Cardiac fibroblast (primary cell): Measurements from ENCODE around the gene C19orf12.

Experiments used
- DNase-seq, 2 donors: peaks; one replicate each; pipeline versions ENCODE4 v3.0.0 to v3.0.0-alpha.2; 2010; ENCODE audit warnings: low read depth in 2 of 2
- H3K4me3 ChIP-seq, 2 donors: replicated peaks in 1 of 2; 1 replicate in 1 of 2; 2 replicates in 1 of 2; pipeline ENCODE4 v1.5.1; 2011; ENCODE audit warnings: low read depth in 2 of 2, low read length in 2 of 2, mild to moderate bottlenecking in 2 of 2, moderate library complexity in 1 of 2
- TF ChIP-seq, protein P1 (sequence below): IDR thresholded peaks from one replicate; pipeline ENCODE4 v1.5.1; 2011; ENCODE audit warnings: low read depth, mild to moderate bottlenecking, low read length, inconsistent platforms

The C19orf12 gene

GRCh38 chr19:29664753-29665214 lies 50.3 kb downstream of the C19orf12 start:
- TF ChIP-seq, protein P1, sequence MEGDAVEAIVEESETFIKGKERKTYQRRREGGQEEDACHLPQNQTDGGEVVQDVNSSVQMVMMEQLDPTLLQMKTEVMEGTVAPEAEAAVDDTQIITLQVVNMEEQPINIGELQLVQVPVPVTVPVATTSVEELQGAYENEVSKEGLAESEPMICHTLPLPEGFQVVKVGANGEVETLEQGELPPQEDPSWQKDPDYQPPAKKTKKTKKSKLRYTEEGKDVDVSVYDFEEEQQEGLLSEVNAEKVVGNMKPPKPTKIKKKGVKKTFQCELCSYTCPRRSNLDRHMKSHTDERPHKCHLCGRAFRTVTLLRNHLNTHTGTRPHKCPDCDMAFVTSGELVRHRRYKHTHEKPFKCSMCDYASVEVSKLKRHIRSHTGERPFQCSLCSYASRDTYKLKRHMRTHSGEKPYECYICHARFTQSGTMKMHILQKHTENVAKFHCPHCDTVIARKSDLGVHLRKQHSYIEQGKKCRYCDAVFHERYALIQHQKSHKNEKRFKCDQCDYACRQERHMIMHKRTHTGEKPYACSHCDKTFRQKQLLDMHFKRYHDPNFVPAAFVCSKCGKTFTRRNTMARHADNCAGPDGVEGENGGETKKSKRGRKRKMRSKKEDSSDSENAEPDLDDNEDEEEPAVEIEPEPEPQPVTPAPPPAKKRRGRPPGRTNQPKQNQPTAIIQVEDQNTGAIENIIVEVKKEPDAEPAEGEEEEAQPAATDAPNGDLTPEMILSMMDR = no peak
- no peak for DNase-seq
- H3K4me3 ChIP-seq = peak overlapping the region; percentile 15 to 70

GRCh38 chr19:29663861-29664752 lies 51.0 kb downstream of the C19orf12 start:
- TF ChIP-seq, protein P1 = no peak
- H3K4me3 ChIP-seq = no peak overlapping the region
- DNase-seq = no peak

GRCh38 chr19:29662604-29663404 lies 52.3 kb downstream of the C19orf12 start:
- DNase-seq = peak; percentile 91 to 95
- H3K4me3 ChIP-seq = peak overlapping the region in 1 of 2 donors; percentile 25
- TF ChIP-seq, protein P1 = no peak

GRCh38 chr19:29662278-29662603 lies 52.8 kb downstream of the C19orf12 start:
- DNase-seq = no peak
- TF ChIP-seq, protein P1 = no peak
- H3K4me3 ChIP-seq = peak overlapping the region in 1 of 2 donors; percentile 25

GRCh38 chr19:29660835-29661234 lies 54.2 kb downstream of the C19orf12 start:
- no peak overlapping the region for H3K4me3 ChIP-seq
- TF ChIP-seq, protein P1 = no peak
- peak in 1 of 2 donors; percentile 46 for DNase-seq

GRCh38 chr19:29658221-29658991 lies 56.7 kb downstream of the C19orf12 start:
- H3K4me3 ChIP-seq = no peak overlapping the region
- no peak for DNase-seq
- TF ChIP-seq, protein P1 = no peak
